ENCODE results near the gene PLEKHG7. TPM values are rescaled to one million over a fixed set of nuclear protein-coding genes. Genes with fewer than 3 reads are reported as not detected.

The PLEKHG7 gene
- polyA plus RNA-seq, 3 donors, result not detected

DNA sequence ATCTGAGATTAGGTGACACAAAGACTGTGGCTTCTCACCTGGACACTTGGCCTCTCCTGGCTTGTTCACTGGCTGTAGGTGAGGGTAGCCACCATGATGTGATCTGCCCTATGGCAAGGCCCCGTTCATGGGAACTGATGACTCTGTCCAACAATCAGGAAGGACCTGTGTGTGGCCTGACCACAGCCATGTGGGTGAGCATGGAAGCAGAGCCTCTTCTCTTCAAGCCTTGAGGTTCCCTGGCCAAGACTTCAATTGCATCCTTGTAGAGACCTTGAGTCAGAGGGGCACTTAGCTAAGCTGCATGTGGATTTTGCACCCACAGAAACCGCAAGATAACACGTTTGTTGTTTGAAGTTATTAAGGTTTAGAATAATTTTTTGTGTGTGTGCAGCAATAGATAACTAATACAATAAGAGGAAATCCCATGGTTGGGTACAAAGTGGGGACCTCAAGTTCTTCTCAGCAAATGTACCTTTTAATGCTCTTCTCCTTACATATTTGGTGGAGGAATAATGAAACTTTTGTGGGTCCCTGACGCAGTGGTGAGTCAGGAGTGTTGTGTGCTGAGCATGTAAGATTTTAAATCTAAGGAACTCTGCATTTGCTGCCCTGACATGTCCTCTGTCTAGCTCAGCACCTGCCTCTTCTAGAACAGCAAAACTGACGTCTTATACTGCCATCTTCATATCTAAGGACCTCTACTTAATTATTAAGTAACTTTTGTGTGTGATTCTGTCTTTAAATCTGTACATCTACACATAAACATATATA is 27.5 kb upstream of the PLEKHG7 start:
- Mint-ChIP-seq H3K4me3 (no peak overlapping the region), H3K4me1 (no peaks in the 10 kb centered on the region), H3K36me3 (no peaks in the 10 kb centered on the region), H3K9me3 (peaks cover 0 to 9% (median 4%) of the 10 kb centered on the region in 7 donors), H3K27me3 (ENCODE audit: low read depth in 3 of 3) (peaks cover 0 to 3% (median 2%) of the 10 kb centered on the region in 3 donors), H3K27ac (no peak overlapping the region)
- Histone ChIP-seq H3K27ac (ENCODE audit: low read depth in 1 of 2, low read length in 2 of 2) (no peak overlapping the region), H3K27me3 (ENCODE audit: control insufficient read depth in 2 of 2, insufficient read depth in 2 of 2, low read length in 2 of 2) (no peaks in the 10 kb centered on the region), H3K9ac (ENCODE audit: insufficient read depth, low read length, poor library complexity, severe bottlenecking) (no peak overlapping the region), H3K4me2 (replicated peaks; ENCODE audit: extremely low read depth, low read length, poor library complexity, severe bottlenecking) (no peak overlapping the region), H3K4me1 (ENCODE audit: control insufficient read depth in 1 of 2, insufficient read depth in 2 of 2, low read length in 2 of 2) (no peaks in the 10 kb centered on the region), H4K20me1 (ENCODE audit: insufficient read depth, low read length) (no peaks in the 10 kb centered on the region), H3K9me3 (replicated peaks in 1 of 2; ENCODE audit: control insufficient read depth in 1 of 2, insufficient read depth in 1 of 2, low read length in 2 of 2) (peaks cover 0 to 3% of the 10 kb centered on the region in 2 donors), H3K4me3 (replicated peaks in 1 of 3; ENCODE audit: low read depth in 2 of 3, low read length in 3 of 3) (no peak overlapping the region), H3K36me3 (replicated peaks in 1 of 2; ENCODE audit: control insufficient read depth in 1 of 2, insufficient read depth in 2 of 2, low read length in 2 of 2) (no peaks in the 10 kb centered on the region), H2AFZ (ENCODE audit: insufficient read depth, low read depth, low read length, poor library complexity, severe bottlenecking) (no peak overlapping the region), H3K79me2 (ENCODE audit: insufficient read depth, low read length) (no peaks in the 10 kb centered on the region)
- no peak for DNase-seq
- TF ChIP-seq, protein P1, sequence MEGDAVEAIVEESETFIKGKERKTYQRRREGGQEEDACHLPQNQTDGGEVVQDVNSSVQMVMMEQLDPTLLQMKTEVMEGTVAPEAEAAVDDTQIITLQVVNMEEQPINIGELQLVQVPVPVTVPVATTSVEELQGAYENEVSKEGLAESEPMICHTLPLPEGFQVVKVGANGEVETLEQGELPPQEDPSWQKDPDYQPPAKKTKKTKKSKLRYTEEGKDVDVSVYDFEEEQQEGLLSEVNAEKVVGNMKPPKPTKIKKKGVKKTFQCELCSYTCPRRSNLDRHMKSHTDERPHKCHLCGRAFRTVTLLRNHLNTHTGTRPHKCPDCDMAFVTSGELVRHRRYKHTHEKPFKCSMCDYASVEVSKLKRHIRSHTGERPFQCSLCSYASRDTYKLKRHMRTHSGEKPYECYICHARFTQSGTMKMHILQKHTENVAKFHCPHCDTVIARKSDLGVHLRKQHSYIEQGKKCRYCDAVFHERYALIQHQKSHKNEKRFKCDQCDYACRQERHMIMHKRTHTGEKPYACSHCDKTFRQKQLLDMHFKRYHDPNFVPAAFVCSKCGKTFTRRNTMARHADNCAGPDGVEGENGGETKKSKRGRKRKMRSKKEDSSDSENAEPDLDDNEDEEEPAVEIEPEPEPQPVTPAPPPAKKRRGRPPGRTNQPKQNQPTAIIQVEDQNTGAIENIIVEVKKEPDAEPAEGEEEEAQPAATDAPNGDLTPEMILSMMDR (IDR thresholded peaks at IDR 0.05), result no peak
- intact Hi-C loops (cut with micrococcal nuclease), result no loop called here
- 50% methylated on average over 1 of the region's 5 CpGs for WGBS (ENCODE audit: insufficient coverage)

DNA sequence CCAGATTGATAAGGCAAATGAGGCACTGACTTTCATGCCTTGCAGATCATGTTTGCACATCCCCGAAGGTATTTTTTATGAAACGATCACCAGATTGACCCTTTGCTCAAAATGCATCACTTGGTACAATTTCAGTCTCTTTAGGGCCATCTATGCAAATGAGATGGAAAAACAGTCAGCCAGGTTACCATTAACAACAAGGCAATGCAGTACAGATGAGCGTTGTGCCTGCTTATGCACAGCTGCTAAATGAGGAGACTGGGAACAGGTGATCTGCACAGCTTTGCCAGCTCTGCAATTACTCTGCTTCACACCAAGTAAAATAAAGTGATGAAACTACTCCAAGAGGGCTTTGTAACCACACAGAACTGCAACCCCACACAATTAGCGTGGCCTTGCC is 26.1 kb upstream of the PLEKHG7 start:
- H3K9ac ChIP-seq (ENCODE audit: insufficient read depth, low read length, poor library complexity, severe bottlenecking), result no peak overlapping the region
- no peak overlapping the region for H3K4me3 Mint-ChIP-seq
- no peaks in the 10 kb centered on the region for H4K20me1 ChIP-seq (ENCODE audit: insufficient read depth, low read length)
- TF ChIP-seq, protein P1 (IDR thresholded peaks at IDR 0.05), result no peak
- H3K36me3 Mint-ChIP-seq, result no peaks in the 10 kb centered on the region
- no peak overlapping the region for H3K4me3 ChIP-seq (replicated peaks in 1 of 3; ENCODE audit: low read depth in 2 of 3, low read length in 3 of 3)
- H3K4me1 Mint-ChIP-seq, result no peaks in the 10 kb centered on the region
- no peak for DNase-seq
- H3K27me3 Mint-ChIP-seq (ENCODE audit: low read depth in 3 of 3), result peaks cover 0 to 3% (median 2%) of the 10 kb centered on the region in 3 donors
- intact Hi-C loops (cut with micrococcal nuclease), result no loop called here
- H3K79me2 ChIP-seq (ENCODE audit: insufficient read depth, low read length), result no peaks in the 10 kb centered on the region
- no peaks in the 10 kb centered on the region for H3K36me3 ChIP-seq (replicated peaks in 1 of 2; ENCODE audit: control insufficient read depth in 1 of 2, insufficient read depth in 2 of 2, low read length in 2 of 2)
- H3K27me3 ChIP-seq (ENCODE audit: control insufficient read depth in 2 of 2, insufficient read depth in 2 of 2, low read length in 2 of 2), result no peaks in the 10 kb centered on the region
- WGBS (ENCODE audit: insufficient coverage), result 98% methylated on average over 4 of the region's 4 CpGs
- H2AFZ ChIP-seq (ENCODE audit: insufficient read depth, low read depth, low read length, poor library complexity, severe bottlenecking), result no peak overlapping the region
- H3K4me1 ChIP-seq (ENCODE audit: control insufficient read depth in 1 of 2, insufficient read depth in 2 of 2, low read length in 2 of 2), result no peaks in the 10 kb centered on the region
- no peak overlapping the region for H3K27ac Mint-ChIP-seq
- H3K9me3 Mint-ChIP-seq, result peaks cover 0 to 6% (median 3%) of the 10 kb centered on the region in 7 donors
- H3K4me2 ChIP-seq (replicated peaks; ENCODE audit: extremely low read depth, low read length, poor library complexity, severe bottlenecking), result no peak overlapping the region
- no peak overlapping the region for H3K27ac ChIP-seq (ENCODE audit: low read depth in 1 of 2, low read length in 2 of 2)
- no peaks in the 10 kb centered on the region for H3K9me3 ChIP-seq (replicated peaks in 1 of 2; ENCODE audit: control insufficient read depth in 1 of 2, insufficient read depth in 1 of 2, low read length in 2 of 2)
